GM18873 (cell line): ENCODE results near the gene C4B.
"Not testable (repeated sequence)": the region's sequence is repeated elsewhere in the genome, so short reads cannot be mapped to it uniquely, and the experiment has no call there.

Source experiments
- ATAC-seq: cut with Tn5 transposase; IDR thresholded peaks from one replicate; pipeline ENCODE4 v1.9.1; 2021; ENCODE audit warnings: mild to moderate bottlenecking, moderate library complexity, moderate number of reproducible peaks; ENCODE audit not compliant: unreplicated experiment, low FRiP score

The C4B gene

GRCh38 chr6:31980195-31980876, 34.3 kb upstream of the C4B start:
- ATAC-seq = not testable (repeated sequence)

GRCh38 chr6:31980998-31981397, 33.6 kb upstream of the C4B start:
- ATAC-seq = not testable (repeated sequence)

DNA sequence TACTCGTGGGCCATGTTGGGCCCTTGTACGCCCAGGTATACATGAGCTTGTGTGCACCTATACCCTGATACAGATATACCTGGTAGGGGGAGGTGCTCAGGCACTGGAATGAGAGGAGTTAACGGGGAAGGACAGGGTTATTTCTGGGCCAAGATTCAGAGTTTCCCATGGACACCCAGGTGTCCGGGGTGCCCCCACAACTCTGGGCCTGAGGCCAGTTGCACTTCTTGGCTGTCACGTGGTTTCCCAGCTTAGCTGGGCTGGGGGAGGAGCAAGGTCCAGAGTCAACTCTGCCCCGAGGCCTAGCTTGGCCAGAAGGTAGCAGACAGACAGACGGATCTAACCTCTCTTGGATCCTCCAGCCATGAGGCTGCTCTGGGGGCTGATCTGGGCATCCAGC, 32.9 kb upstream of the C4B start, which contains the start of gene C4A:
Gene C4A (plus strand): TSS at position 314 of the 400 bp plus-strand sequence. CDS start 51 bp downstream, at position 365.
- not testable (repeated sequence) for ATAC-seq

GRCh38 chr6:31989363-31989762, 25.2 kb upstream of the C4B start:
- not testable (repeated sequence) for ATAC-seq

DNA sequence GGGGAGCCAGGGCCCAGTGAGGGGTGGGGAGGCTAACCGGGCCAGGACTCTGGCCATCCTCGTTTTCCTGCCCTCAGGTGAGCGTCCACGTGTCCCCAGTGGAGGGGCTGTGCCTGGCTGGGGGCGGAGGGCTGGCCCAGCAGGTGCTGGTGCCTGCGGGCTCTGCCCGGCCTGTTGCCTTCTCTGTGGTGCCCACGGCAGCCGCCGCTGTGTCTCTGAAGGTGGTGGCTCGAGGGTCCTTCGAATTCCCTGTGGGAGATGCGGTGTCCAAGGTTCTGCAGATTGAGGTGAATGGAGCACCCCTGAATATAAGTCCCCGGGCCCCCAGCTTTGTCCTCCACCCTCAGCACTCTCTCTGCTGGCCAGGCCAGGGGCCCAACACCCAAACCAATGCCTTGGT, 20.2 kb upstream of the C4B start:
- ATAC-seq = not testable (repeated sequence)

- not testable (repeated sequence) for ATAC-seq
These were observed 18.2 kb upstream of the C4B start for GRCh38 chr6:31996385-31996784.

DNA sequence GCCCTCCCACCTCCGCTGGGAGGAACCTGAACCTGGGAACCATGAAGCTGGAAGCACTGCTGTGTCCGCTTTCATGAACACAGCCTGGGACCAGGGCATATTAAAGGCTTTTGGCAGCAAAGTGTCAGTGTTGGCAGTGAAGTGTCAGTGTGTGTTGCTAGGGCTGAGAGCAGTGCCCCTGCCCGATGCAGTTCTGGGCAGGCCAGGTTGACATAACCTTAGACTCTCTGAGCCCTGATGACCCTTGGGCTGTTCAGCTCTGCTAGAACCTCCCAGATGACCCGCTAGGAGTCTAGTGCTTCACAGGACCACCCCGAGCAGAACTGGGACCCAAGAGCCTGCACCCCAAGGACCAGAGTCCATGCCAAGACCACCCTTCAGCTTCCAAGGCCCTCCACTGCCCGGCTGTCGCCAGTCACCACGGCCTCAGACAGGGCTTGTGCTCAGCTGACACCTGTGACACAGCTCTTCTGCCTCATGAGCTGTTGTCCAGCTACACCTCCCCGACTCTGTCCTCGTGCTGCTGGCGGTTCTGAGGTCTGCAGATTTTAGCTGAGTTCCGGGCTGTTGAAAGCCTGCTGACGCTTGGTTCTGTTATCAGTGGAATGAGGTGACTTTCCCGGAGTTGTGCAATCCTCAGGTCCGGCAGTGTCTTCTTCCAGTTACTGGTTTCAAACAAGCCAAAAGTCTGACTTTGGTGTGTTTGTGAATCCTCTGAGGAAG, 11.9 kb upstream of the C4B start:
- not testable (repeated sequence) for ATAC-seq

DNA sequence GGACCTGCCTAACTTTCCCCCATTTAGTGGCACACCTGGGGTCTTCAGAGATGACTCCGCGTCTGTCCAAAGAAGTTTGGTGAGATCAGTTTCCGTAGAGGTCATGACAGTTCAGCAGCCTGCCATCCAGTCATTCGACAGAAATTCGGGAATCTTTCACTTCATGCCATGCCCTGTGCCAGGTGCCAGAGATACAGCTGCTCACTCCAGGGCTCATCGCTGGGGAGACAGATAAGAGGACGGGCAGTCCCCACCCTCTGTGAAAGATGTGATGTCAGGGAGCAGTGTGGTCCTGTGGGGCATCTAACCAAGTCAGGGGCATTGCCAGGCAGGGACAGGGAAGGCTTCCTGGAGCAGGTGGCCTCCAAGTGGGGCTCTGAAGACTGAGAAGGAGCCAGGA, 11.3 kb upstream of the C4B start:
- ATAC-seq = not testable (repeated sequence)

DNA sequence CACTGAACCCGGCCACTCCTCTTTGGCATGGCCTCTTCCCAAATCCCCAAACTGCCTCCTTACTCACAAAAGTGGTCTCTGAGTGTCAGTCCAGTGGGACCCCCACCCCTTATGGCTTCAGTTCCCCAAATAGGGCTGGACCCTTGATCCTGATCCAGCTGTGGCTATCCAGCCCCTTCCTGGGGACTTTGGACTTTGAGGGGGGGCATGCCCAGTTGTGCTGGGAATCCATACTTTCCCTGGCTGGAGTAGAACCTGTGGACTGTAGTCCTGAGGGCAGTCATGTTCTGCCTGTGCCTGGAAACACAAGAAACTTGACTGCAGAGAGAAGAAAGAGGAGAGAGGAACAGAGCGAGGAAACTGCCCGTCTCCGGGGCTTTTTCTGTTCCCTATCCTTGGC, 10.2 kb upstream of the C4B start:
- ATAC-seq = not testable (repeated sequence)

GRCh38 chr6:32004864-32005537, 9.6 kb upstream of the C4B start:
- ATAC-seq = not testable (repeated sequence)

DNA sequence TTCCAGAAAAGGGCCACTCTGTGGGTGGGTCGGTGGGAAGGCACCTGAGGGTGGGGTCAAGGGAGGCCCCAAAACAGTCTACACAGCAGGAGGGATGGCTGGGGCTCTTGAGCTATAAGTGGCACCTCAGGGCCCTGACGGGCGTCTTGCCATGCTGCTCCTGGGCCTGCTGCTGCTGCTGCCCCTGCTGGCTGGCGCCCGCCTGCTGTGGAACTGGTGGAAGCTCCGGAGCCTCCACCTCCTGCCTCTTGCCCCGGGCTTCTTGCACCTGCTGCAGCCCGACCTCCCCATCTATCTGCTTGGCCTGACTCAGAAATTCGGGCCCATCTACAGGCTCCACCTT, 9.1 kb upstream of the C4B start:
- ATAC-seq = not testable (repeated sequence)

DNA sequence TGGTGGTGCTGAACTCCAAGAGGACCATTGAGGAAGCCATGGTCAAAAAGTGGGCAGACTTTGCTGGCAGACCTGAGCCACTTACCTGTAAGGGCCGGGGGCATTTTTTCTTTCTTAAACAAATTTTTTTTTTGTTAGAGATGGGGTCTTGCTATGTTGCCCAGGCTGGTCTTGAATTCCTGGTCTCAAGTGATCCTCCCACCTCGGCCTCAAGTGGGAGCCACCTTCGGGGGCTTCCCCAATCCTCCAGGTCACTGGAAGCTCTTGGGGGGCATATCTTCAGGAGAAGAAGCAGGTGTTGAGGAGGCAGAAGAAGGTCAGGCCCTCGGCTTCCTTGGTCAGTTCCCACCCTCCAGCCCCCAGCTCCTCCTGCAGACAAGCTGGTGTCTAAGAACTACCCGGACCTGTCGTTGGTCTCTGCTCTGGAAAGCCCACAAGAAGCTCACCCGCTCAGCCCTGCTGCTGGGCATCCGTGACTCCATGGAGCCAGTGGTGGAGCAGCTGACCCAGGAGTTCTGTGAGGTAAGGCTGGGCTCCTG, 8.5 kb upstream of the C4B start:
- ATAC-seq = not testable (repeated sequence)

- not testable (repeated sequence) for ATAC-seq
These were observed 7.5 kb upstream of the C4B start for GRCh38 chr6:32007086-32007485.

- not testable (repeated sequence) for ATAC-seq
These were observed 6.6 kb upstream of the C4B start for GRCh38 chr6:32008037-32008436.

GRCh38 chr6:32008616-32009015, 6.0 kb upstream of the C4B start:
- not testable (repeated sequence) for ATAC-seq

DNA sequence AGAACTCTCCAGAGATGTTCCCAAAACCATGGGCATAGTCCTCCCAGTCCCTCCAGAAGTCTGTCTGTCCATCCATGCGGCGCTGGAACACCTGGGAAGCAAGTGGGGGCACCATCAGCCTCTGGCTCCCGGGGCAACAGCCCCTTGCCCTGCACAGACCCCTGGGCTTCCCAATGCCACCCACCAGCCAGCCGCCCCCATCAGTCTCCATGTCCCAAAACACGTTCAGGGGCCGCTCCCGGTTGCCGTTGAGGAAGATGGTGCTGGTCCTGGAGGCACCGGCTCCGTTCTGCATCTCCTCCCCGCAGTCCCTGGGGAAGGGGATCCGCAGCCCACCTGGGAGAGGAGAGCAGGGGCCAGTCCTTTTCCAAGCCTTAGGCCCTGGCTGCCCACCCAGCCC, 5.1 kb upstream of the C4B start:
- ATAC-seq = not testable (repeated sequence)

DNA sequence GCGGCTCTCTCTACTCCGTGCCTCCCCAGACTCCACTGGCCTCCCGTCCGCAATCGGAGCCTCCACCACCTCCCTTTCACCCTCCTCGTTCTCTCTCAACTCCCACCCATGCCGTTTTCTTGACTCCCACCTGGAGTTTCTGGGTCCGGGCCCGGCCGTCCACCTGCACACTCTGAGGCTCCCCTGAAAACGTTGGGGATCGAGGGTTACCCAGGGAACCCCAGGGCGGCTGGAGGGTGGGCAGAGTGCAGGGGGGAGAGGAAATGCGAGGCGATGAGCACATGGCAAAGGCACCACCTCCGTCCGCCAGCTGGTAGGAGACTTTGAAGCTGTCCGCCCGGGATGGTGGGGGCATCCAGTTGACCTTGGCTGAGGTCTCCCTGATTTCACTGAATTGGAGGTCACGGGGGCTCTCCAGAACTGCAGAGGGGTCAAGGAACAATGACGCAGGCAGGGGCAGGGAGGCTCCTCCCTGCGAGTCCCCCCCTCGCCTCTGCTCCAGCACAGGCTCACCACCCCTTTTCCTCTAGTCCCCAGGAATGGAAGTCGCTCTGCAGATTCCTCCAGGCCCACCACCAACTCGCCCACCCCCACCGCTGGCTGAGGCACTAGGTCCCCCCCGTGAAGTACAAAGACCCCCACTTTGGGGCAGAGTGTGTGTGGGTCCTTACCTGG, 3.6 kb upstream of the C4B start:
- ATAC-seq = not testable (repeated sequence)

DNA sequence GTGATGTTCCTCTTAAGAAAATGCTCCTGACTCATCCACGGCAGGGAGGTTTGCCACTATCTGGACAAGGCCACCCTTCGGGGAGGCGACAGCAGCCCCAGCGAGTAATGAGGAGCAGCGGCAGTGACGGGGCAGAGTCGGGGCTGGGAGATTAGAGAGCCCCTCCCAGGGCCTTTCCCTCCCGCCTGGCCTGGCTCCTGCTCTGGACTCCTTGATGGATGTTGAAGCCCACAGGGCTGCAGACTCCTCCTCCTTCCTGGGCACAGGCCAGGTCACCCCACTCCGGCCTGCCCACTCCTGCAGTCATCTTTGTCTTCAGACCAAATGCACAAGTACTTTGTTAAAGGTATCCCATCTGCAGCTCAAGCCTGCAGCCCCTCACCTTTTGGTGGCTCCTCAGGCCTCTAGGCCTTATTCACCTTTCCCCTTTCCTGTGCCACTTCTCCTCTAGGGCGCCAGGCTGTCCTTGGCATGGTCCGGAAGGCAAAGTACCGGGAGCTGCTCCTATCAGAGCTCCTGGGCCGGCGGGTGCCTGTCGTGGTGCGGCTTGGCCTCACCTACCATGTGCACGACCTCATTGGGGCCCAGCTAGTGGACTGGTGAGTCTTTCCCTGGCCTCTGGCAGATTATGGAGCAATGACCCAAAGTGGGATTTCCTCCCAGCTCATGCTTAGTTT, 1.5 kb upstream of the C4B start:
- not testable (repeated sequence) for ATAC-seq

DNA sequence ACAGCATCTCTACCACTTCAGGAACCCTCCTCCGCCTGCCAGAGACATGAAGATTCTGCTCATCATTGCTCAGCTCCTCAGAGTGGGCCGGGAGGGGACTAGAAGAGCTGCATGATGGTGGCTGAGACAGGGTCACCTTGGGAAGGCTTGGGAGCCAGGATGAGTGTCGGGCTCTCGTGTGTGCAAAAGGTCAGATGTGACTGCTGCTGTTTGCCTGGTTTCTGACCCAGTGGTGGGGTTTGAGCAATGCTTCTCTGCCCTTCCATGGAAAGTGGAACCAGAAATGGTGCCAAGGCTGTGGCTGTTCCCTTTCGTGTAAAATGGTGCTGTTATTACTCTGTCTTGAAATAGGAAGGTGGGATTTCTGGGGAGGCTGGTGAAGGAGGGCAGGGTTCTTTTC, 857 bp upstream of the C4B start:
- not testable (repeated sequence) for ATAC-seq

GRCh38 chr6:32022100-32022499, 7.5 kb downstream of the C4B start:
- ATAC-seq = not testable (repeated sequence)
